Fibroblast of lung (primary cell): ENCODE measurements around the gene SEC16A. TPM values are rescaled to one million over a fixed set of nuclear protein-coding genes. Genes with fewer than 3 reads are reported as not detected.

Experiments
- DNase-seq, 2 donors: peaks; one replicate each; pipeline versions ENCODE4 v3.0.0 to v3.0.0-alpha.2; 2010; ENCODE audit warnings: low read depth in 2 of 2
- H2AFZ ChIP-seq: 2 replicates; pipeline ENCODE4 v1.5.1; 2012; ENCODE audit warnings: low read length, control low read depth, inconsistent platforms
- H3K27ac ChIP-seq: 2 replicates; pipeline ENCODE4 v1.5.1; 2011; ENCODE audit warnings: low read length, control low read depth; ENCODE audit not compliant: insufficient read depth
- H3K27me3 ChIP-seq: 2 replicates; pipeline ENCODE4 v1.5.1; 2011; ENCODE audit warnings: mild to moderate bottlenecking, low read length; ENCODE audit not compliant: control insufficient read depth, insufficient read depth
- H3K36me3 ChIP-seq: 2 replicates; pipeline ENCODE4 v1.5.1; 2011; ENCODE audit warnings: low read length; ENCODE audit not compliant: control insufficient read depth, insufficient read depth
- H3K4me1 ChIP-seq: 2 replicates; pipeline ENCODE4 v1.5.1; 2011; ENCODE audit warnings: low read length; ENCODE audit not compliant: control insufficient read depth, insufficient read depth; ENCODE audit errors: extremely low read depth
- H3K4me2 ChIP-seq: 2 replicates; pipeline ENCODE4 v1.5.1; 2011; ENCODE audit warnings: low read length, control low read depth; ENCODE audit not compliant: insufficient read depth; ENCODE audit errors: extremely low read depth
- H3K4me3 ChIP-seq, 4 experiments: fragments of 200-600 bp in 1 of 4; sonication (generic) in 1 of 4; replicated peaks in 1 of 4; 2 replicates each; pipeline ENCODE4 v1.5.1; 2011 to 2016; ENCODE audit warnings: low read length in 4 of 4, low read depth in 3 of 4, mild to moderate bottlenecking in 3 of 4, control low read depth in 2 of 4, inconsistent platforms in 1 of 4, mixed read lengths in 1 of 4; ENCODE audit not compliant: insufficient read depth in 1 of 4; ENCODE audit errors: control extremely low read depth in 1 of 4
- H3K79me2 ChIP-seq: 2 replicates; pipeline ENCODE4 v1.5.1; 2012; ENCODE audit warnings: mild to moderate bottlenecking, low read length, inconsistent platforms; ENCODE audit not compliant: control insufficient read depth, insufficient read depth
- H3K9ac ChIP-seq: 2 replicates; pipeline ENCODE4 v1.5.1; 2011; ENCODE audit warnings: mild to moderate bottlenecking, low read length, control low read depth; ENCODE audit not compliant: insufficient read depth
- H3K9me3 ChIP-seq: 2 replicates; pipeline ENCODE4 v1.5.1; 2012; ENCODE audit warnings: low read depth, low read length; ENCODE audit not compliant: control insufficient read depth, insufficient read depth
- H4K20me1 ChIP-seq: 2 replicates; pipeline ENCODE4 v1.5.1; 2011; ENCODE audit warnings: low read length; ENCODE audit not compliant: control insufficient read depth, insufficient read depth; ENCODE audit errors: extremely low read depth
- CTCF ChIP-seq, 2 donors: IDR thresholded peaks in 1 of 2; conservative IDR thresholded peaks in 1 of 2; 1 replicate in 1 of 2; 2 replicates in 1 of 2; pipeline ENCODE4 v1.5.1; 2011 to 2012; ENCODE audit warnings: low read length in 2 of 2, control low read depth in 1 of 2, inconsistent platforms in 1 of 2, low read depth in 1 of 2, mild to moderate bottlenecking in 1 of 2
- EZH2 ChIP-seq: IDR thresholded peaks from 2 replicates; pipeline ENCODE4 v1.5.1; 2012; ENCODE audit warnings: low read length, control low read depth, mild to moderate bottlenecking; ENCODE audit errors: missing control alignments
- polyA plus RNA-seq, 2 donors: library from polyadenylated mRNA; depleted of rRNA in 1 of 2; stranded (reverse) in 1 of 2; unstranded in 1 of 2; fragments of >200 nt; gene quantifications; 2 replicates each; pipeline ENCODE4 v1.2.1, GENCODE V29; 2011 to 2012; ENCODE audit warnings: missing spikeins in 1 of 2
- total RNA-seq: library from RNA; depleted of rRNA; stranded (reverse); fragments of >200 nt; gene quantifications from 2 replicates; pipeline ENCODE4 v1.2.1, GENCODE V29; 2014

Gene SEC16A
- total and polyA plus RNA-seq, 2 donors (not counting 1 experiment from before 2014, with no cell fraction given): 17.8 to 23.9 TPM

- peaks cover 49% of the 10 kb centered on the region for H3K36me3 ChIP-seq
These were observed 32.4 kb upstream of the SEC16A start for GRCh38 chr9:136515276-136515675.

GRCh38 chr9:136514022-136514714 is 31.3 kb upstream of the SEC16A start:
- Histone ChIP-seq H3K79me2 (no peaks in the 10 kb centered on the region), H3K4me1 (no peaks in the 10 kb centered on the region), H3K36me3 (peaks cover 57% of the 10 kb centered on the region), H3K4me2 (no peak overlapping the region), H3K9ac (no peak overlapping the region), H4K20me1 (no peaks in the 10 kb centered on the region), H2AFZ (no peak overlapping the region), H3K27me3 (no peaks in the 10 kb centered on the region), H3K9me3 (no peaks in the 10 kb centered on the region), H3K4me3 (no peak overlapping the region), H3K27ac (no peak overlapping the region)
- no peak for DNase-seq
- TF ChIP-seq EZH2: no peak
- TF ChIP-seq CTCF (conservative IDR thresholded peaks at IDR 0.05 in 1 of 2, IDR thresholded peaks at IDR 0.05 in 1 of 2; ENCODE audit: low read depth in 1 of 2, low read length in 2 of 2): no peak

More at GRCh38 chr9:136515276-136515675, 32.4 kb upstream of the SEC16A start:
- Histone ChIP-seq H3K27ac (no peak overlapping the region), H3K9ac (no peak overlapping the region), H3K4me2 (no peak overlapping the region), H4K20me1 (no peaks in the 10 kb centered on the region), H3K9me3 (no peaks in the 10 kb centered on the region), H3K79me2 (no peaks in the 10 kb centered on the region), H3K4me3 (no peak overlapping the region), H3K27me3 (no peaks in the 10 kb centered on the region), H3K4me1 (no peaks in the 10 kb centered on the region), H2AFZ (no peak overlapping the region)
- TF ChIP-seq EZH2: no peak
- no peak for TF ChIP-seq CTCF (conservative IDR thresholded peaks at IDR 0.05 in 1 of 2, IDR thresholded peaks at IDR 0.05 in 1 of 2; ENCODE audit: low read depth in 1 of 2, low read length in 2 of 2)
- DNase-seq: no peak

- no peaks in the 10 kb centered on the region for H3K27me3 ChIP-seq
- DNase-seq: no peak
- no peak for TF ChIP-seq CTCF (conservative IDR thresholded peaks at IDR 0.05 in 1 of 2, IDR thresholded peaks at IDR 0.05 in 1 of 2; ENCODE audit: low read depth in 1 of 2, low read length in 2 of 2)
- TF ChIP-seq EZH2: no peak
- no peak overlapping the region for H2AFZ ChIP-seq
- H3K79me2 ChIP-seq: no peaks in the 10 kb centered on the region
- no peaks in the 10 kb centered on the region for H3K9me3 ChIP-seq
- H3K4me1 ChIP-seq: no peaks in the 10 kb centered on the region
- H3K4me3 ChIP-seq: no peak overlapping the region
- H4K20me1 ChIP-seq: no peaks in the 10 kb centered on the region
- no peak overlapping the region for H3K4me2 ChIP-seq
- no peak overlapping the region for H3K9ac ChIP-seq
- peaks cover 53% of the 10 kb centered on the region for H3K36me3 ChIP-seq
- no peak overlapping the region for H3K27ac ChIP-seq
These were observed 30.4 kb upstream of the SEC16A start for GRCh38 chr9:136513191-136513590.
